B cell (primary cell): ENCODE measurements around the gene RAPGEF1. TPM values are rescaled to one million over a fixed set of nuclear protein-coding genes. Genes with fewer than 3 reads are reported as not detected.
A peak's percentile ranks its signal among the peaks of the same experiment; 100 is the strongest.

Experiments
- ATAC-seq: fragments of 200-7000 bp; cut with Tn5 transposase; one replicate; pipeline ENCODE4 v1.10.0; 2021; ENCODE audit warnings: low read depth, mild to moderate bottlenecking, moderate number of reproducible peaks, moderate library complexity
- CTCF ChIA-PET: fragments of 350-600 bp; sonication (Branson Sonifier 250); formaldehyde crosslinking; loops from one replicate; lab custom pipeline; 2021; ENCODE audit warnings: antibody characterized with exemption, inconsistent platforms; lab: Charles Lee
- POLR2A ChIA-PET: fragments of 350-600 bp; sonication (Branson Sonifier 250); formaldehyde crosslinking; loops from one replicate; lab custom pipeline; 2021; ENCODE audit warnings: antibody characterized with exemption; lab: Charles Lee
- DNase-seq: peaks from one replicate; pipeline ENCODE4 v3.0.0; 2013
- H2AFZ ChIP-seq: 2 replicates; pipeline ENCODE4 v1.6.1; 2012; ENCODE audit warnings: mild to moderate bottlenecking, low read depth, low read length; ENCODE audit not compliant: insufficient read depth, poor library complexity, severe bottlenecking
- H3K27ac ChIP-seq, 2 donors: 1 replicate in 1 of 2; 2 replicates in 1 of 2; pipeline ENCODE4 v1.5.1; 2012 to 2013; ENCODE audit warnings: low read length in 2 of 2, mild to moderate bottlenecking in 2 of 2, moderate library complexity in 1 of 2
- H3K27me3 ChIP-seq, 4 experiments: fragments of 200-600 bp in 1 of 4; sonication (generic) in 1 of 4; replicated peaks in 1 of 4; 1 replicate in 2 of 4; 2 replicates in 2 of 4; pipeline versions ENCODE4 v1.6.1 to v1.7.0; 2013 to 2016; ENCODE audit warnings: low read length in 3 of 4, mild to moderate bottlenecking in 2 of 4, mixed read lengths in 1 of 4, moderate library complexity in 1 of 4; ENCODE audit not compliant: insufficient read depth in 4 of 4, control insufficient read depth in 3 of 4; ENCODE audit errors: control extremely low read depth in 1 of 4
- H3K36me3 ChIP-seq, 2 experiments: replicated peaks in 1 of 2; 1 replicate in 1 of 2; 2 replicates in 1 of 2; pipeline versions ENCODE4 v1.6.1 to v1.7.1; 2013; ENCODE audit warnings: low read length in 1 of 2; ENCODE audit not compliant: insufficient read depth in 2 of 2, control insufficient read depth in 1 of 2; ENCODE audit errors: control extremely low read depth in 1 of 2, extremely low read depth in 1 of 2
- H3K4me1 ChIP-seq, 2 donors: fragments of 200-600 bp in 1 of 2; sonication (generic) in 1 of 2; 1 replicate in 1 of 2; 2 replicates in 1 of 2; pipeline versions ENCODE4 v1.5.1 to v1.6.1; 2013 to 2017; ENCODE audit warnings: low read length in 2 of 2; ENCODE audit not compliant: control insufficient read depth in 2 of 2, insufficient read depth in 2 of 2
- H3K4me2 ChIP-seq: replicated peaks from 2 replicates; pipeline ENCODE3; 2012; ENCODE audit warnings: mild to moderate bottlenecking, low read depth, low read length; ENCODE audit not compliant: poor library complexity, severe bottlenecking
- H3K4me3 ChIP-seq, 5 experiments: fragments of 200-600 bp in 1 of 5; sonication (generic) in 1 of 5; 1 replicate in 3 of 5; 2 replicates in 2 of 5; pipeline versions ENCODE4 v1.5.1 to v1.7.0; 2011 to 2016; ENCODE audit warnings: low read length in 4 of 5, mild to moderate bottlenecking in 4 of 5, low read depth in 2 of 5, control low read depth in 1 of 5, moderate library complexity in 1 of 5; ENCODE audit not compliant: insufficient read depth in 1 of 5; ENCODE audit errors: control extremely low read depth in 1 of 5, extremely low read depth in 1 of 5
- H3K79me2 ChIP-seq: fragments of 200-600 bp; sonication (generic); one replicate; pipeline ENCODE4 v1.6.0; 2016; ENCODE audit warnings: low read length; ENCODE audit not compliant: control insufficient read depth, insufficient read depth
- H3K9ac ChIP-seq: fragments of 200-600 bp; sonication (generic); 2 replicates; pipeline ENCODE4 v1.6.1; 2017; ENCODE audit warnings: mild to moderate bottlenecking, low read length, moderate library complexity
- H3K9me3 ChIP-seq, 3 donors: one replicate each; pipeline versions ENCODE4 v1.6.1 to v1.7.1; 2013; ENCODE audit warnings: low read length in 2 of 3; ENCODE audit not compliant: control insufficient read depth in 2 of 3, insufficient read depth in 1 of 3; ENCODE audit errors: control extremely low read depth in 1 of 3
- H4K20me1 ChIP-seq: 2 replicates; pipeline ENCODE4 v1.6.0; 2012; ENCODE audit warnings: mild to moderate bottlenecking, low read length; ENCODE audit not compliant: insufficient read depth, control insufficient read depth, poor library complexity, severe bottlenecking
- H3K27ac Mint-ChIP-seq: one replicate; pipeline ENCODE4 v1.8.0; 2021; ENCODE audit warnings: mixed read lengths
- H3K27me3 Mint-ChIP-seq: one replicate; pipeline ENCODE4 v1.8.0; 2021; ENCODE audit warnings: mixed read lengths
- H3K4me1 Mint-ChIP-seq: one replicate; pipeline ENCODE4 v1.8.0; 2021; ENCODE audit warnings: mixed read lengths
- H3K4me3 Mint-ChIP-seq: one replicate; pipeline ENCODE4 v1.8.0; 2021; ENCODE audit warnings: mixed read lengths
- H3K9me3 Mint-ChIP-seq: one replicate; pipeline ENCODE4 v1.8.0; 2022; ENCODE audit warnings: mixed read lengths; ENCODE audit not compliant: insufficient read depth
- EZH2 ChIP-seq: IDR thresholded peaks from 2 replicates; pipeline ENCODE4 v1.6.1; 2012; ENCODE audit warnings: borderline replicate concordance, low read depth, mild to moderate bottlenecking, moderate library complexity, low read length; ENCODE audit not compliant: insufficient read depth, poor library complexity, severe bottlenecking
- WGBS: methylation state at CpG from one replicate; pipeline ENCODE4 v1.1.5; 2013; ENCODE audit warnings: missing lambda C conversion rate; ENCODE audit not compliant: insufficient coverage; 5-methylcytosine and 5-hydroxymethylcytosine counted together
- intact Hi-C: fragments of 100-400 bp; cut with micrococcal nuclease; formaldehyde crosslinking; loops from one replicate; pipeline ENCODE4 v1.10.0; 2022
- polyA plus RNA-seq: library from polyadenylated mRNA; depleted of rRNA; stranded (reverse); fragments of >200 nt; gene quantifications from 2 replicates; pipeline ENCODE4 v1.2.3, GENCODE V29; 2012
- total RNA-seq, 2 donors: library from RNA; stranded (reverse); fragments of 120-200 nt in 1 of 2; gene quantifications; 1 replicate in 1 of 2; 2 replicates in 1 of 2; pipeline versions ENCODE4 v1.2.3 to v1.2.4, GENCODE V29; 2013 to 2022
- TF ChIP-seq, protein P1 (sequence below): fragments of 200-600 bp; IDR thresholded peaks from one replicate; pipeline ENCODE4 v1.8.0; 2022; ENCODE audit warnings: antibody characterized with exemption, mild to moderate bottlenecking

RAPGEF1 gene
- total and polyA plus RNA-seq, 2 donors (not counting 1 experiment from before 2014, with no cell fraction given) = 134 to 447 TPM

- Histone ChIP-seq H3K9me3 (no peaks in the 10 kb centered on the region), H3K36me3 (peaks cover 3 to 4% of the 10 kb centered on the region in 2 experiments), H3K27me3 (no peaks in the 10 kb centered on the region), H3K79me2 (peaks cover 69% of the 10 kb centered on the region), H2AFZ (no peak overlapping the region), H3K4me2 (peak overlapping the region; percentile 74), H4K20me1 (peaks cover 24% of the 10 kb centered on the region), H3K4me3 (peak overlapping the region in 2 of 5 experiments; percentile 14 to 30), H3K27ac (peak overlapping the region; percentile 49 to 100), H3K9ac (peak overlapping the region; percentile 7), H3K4me1 (peaks cover 60 to 69% of the 10 kb centered on the region in 2 donors)
- ChIA-PET POLR2A (interaction anchor here (0.6 to 1.6 kb wide), 7 partner anchors 10 to 149 kb away, joined by 3 to 7 read pairs (median 4); no protein-coding TSS in a partner anchor), CTCF (interaction anchor here (1.1 to 15.1 kb wide), 4 partner anchors 61 to 140 kb away, joined by 3 to 263 read pairs (median 28); no protein-coding TSS in a partner anchor)
- no peak for TF ChIP-seq EZH2
- TF ChIP-seq, protein P1, sequence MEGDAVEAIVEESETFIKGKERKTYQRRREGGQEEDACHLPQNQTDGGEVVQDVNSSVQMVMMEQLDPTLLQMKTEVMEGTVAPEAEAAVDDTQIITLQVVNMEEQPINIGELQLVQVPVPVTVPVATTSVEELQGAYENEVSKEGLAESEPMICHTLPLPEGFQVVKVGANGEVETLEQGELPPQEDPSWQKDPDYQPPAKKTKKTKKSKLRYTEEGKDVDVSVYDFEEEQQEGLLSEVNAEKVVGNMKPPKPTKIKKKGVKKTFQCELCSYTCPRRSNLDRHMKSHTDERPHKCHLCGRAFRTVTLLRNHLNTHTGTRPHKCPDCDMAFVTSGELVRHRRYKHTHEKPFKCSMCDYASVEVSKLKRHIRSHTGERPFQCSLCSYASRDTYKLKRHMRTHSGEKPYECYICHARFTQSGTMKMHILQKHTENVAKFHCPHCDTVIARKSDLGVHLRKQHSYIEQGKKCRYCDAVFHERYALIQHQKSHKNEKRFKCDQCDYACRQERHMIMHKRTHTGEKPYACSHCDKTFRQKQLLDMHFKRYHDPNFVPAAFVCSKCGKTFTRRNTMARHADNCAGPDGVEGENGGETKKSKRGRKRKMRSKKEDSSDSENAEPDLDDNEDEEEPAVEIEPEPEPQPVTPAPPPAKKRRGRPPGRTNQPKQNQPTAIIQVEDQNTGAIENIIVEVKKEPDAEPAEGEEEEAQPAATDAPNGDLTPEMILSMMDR = no peak
- intact Hi-C loops = no loop called here
- H3K27ac Mint-ChIP-seq = peak overlapping the region; percentile 88
- H3K9me3 Mint-ChIP-seq = no peaks in the 10 kb centered on the region
- H3K4me1 Mint-ChIP-seq = peaks cover 67% of the 10 kb centered on the region
- 89% methylated on average over 11 of the region's 12 CpGs for WGBS
- H3K27me3 Mint-ChIP-seq = no peaks in the 10 kb centered on the region
- DNase-seq (no peak), ATAC-seq (no peak)
- H3K4me3 Mint-ChIP-seq = peak overlapping the region; percentile 78
Observed at GRCh38 chr9:131737426-131737825, 2.5 kb downstream of the RAPGEF1 start.

DNA sequence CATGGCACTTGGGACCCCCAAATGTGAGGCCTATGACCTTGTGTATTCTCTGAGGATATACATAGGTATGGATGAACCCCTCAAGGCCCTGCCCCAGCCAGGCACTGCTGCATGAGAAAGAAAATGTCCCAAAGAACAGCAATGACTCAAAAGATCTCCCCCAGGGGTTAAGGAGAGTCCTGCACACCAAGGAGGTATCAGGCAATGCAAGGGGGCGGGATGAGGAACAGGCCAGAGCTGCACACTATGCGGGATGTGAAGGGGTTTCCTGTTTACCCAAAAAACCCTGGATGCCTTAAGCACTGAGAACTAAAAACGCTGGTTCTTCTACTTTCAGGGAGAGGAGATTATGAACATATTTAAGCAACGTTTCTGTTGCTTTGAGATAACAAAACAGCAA, 3.4 kb downstream of the RAPGEF1 start:
- H3K27ac ChIP-seq = peak overlapping the region; percentile 49 to 100
- peaks cover 3 to 4% of the 10 kb centered on the region in 2 experiments for H3K36me3 ChIP-seq
- peaks cover 77% of the 10 kb centered on the region for H3K4me1 Mint-ChIP-seq
- H3K4me2 ChIP-seq = peak overlapping the region; percentile 74
- H3K9ac ChIP-seq = peak overlapping the region; percentile 7
- H3K9me3 Mint-ChIP-seq = no peaks in the 10 kb centered on the region
- intact Hi-C loops = no loop called here
- H2AFZ ChIP-seq = no peak overlapping the region
- DNase-seq = peak; percentile 33
- no peak for TF ChIP-seq EZH2
- TF ChIP-seq, protein P1 = no peak
- H3K4me3 ChIP-seq = peak overlapping the region in 2 of 5 experiments; percentile 18 to 30
- no peak for ATAC-seq
- no peaks in the 10 kb centered on the region for H3K9me3 ChIP-seq
- ChIA-PET POLR2A (interaction anchor here (1.2 kb wide), 1 partner anchor 108 kb away, joined by 3 read pairs; no protein-coding TSS in a partner anchor), CTCF (interaction anchor here (1.0 to 15.1 kb wide), 8 partner anchors 11 to 151 kb away, joined by 3 to 263 read pairs (median 4); no protein-coding TSS in a partner anchor)
- WGBS = 21% methylated on average over 2 of the region's 4 CpGs
- H3K4me1 ChIP-seq = peaks cover 70 to 79% of the 10 kb centered on the region in 2 donors
- peak overlapping the region; percentile 78 for H3K4me3 Mint-ChIP-seq
- no peaks in the 10 kb centered on the region for H3K27me3 Mint-ChIP-seq
- peaks cover 79% of the 10 kb centered on the region for H3K79me2 ChIP-seq
- peak overlapping the region; percentile 88 for H3K27ac Mint-ChIP-seq
- peaks cover 24% of the 10 kb centered on the region for H4K20me1 ChIP-seq
- no peaks in the 10 kb centered on the region for H3K27me3 ChIP-seq
